A549 (cell line): ENCODE results near the gene KRT5. TPM values are rescaled to one million over a fixed set of nuclear protein-coding genes. Genes with fewer than 3 reads are reported as not detected.

ENCODE experiments used
- ATAC-seq, 2 experiments: fragments of 200-7000 bp in 1 of 2; fragments of >200 bp in 1 of 2; cut with Nextera tagmentation in 1 of 2; cut with Tn5 transposase in 1 of 2; 3 replicates each; pipeline versions ENCODE4 v1.8.0 to v1.9.1; 2018 to 2020; ENCODE audit warnings: mild to moderate bottlenecking in 1 of 2, moderate library complexity in 1 of 2
- CTCF ChIA-PET: fragments of 300-600 bp; sonication (Branson Sonifier 250); formaldehyde crosslinking; extraction: SDS; loops from one replicate; lab custom pipeline; 2021; ENCODE audit warnings: antibody characterized with exemption, inconsistent platforms; lab: Yijun Ruan, JAX
- POLR2A ChIA-PET: fragments of 350-600 bp; formaldehyde crosslinking; extraction: SDS; loops from one replicate; lab custom pipeline; 2021; ENCODE audit warnings: antibody characterized with exemption, inconsistent platforms; lab: Yijun Ruan, JAX
- DNase-seq, 2 experiments: peaks; one replicate each; pipeline versions ENCODE4 v3.0.0 to v3.0.0-alpha.2; 2011 to 2016; ENCODE audit warnings: low read depth in 1 of 2, low spot score in 1 of 2
- FAIRE-seq: peaks from 2 replicates; lab custom pipeline; 2011; peaks lifted over from hg19 to GRCh38; lab: Jason Lieb, UNC
- H3K27ac ChIP-seq, 2 experiments: fragments of >200 bp; sonication (Bioruptor Twin); formaldehyde crosslinking; 3 replicates each; pipeline ENCODE4 v1.5.1; 2016 to 2017
- H3K4me1 ChIP-seq: fragments of >200 bp; sonication (Bioruptor Twin); formaldehyde crosslinking; 3 replicates; pipeline ENCODE4 v1.6.1; 2016
- H3K4me2 ChIP-seq: fragments of >200 bp; sonication (Bioruptor Twin); formaldehyde crosslinking; 3 replicates; pipeline ENCODE4 v1.6.1; 2016
- H3K4me3 ChIP-seq: fragments of >200 bp; sonication (Bioruptor Twin); formaldehyde crosslinking; 3 replicates; pipeline ENCODE4 v1.5.1; 2016
- H3K9me3 ChIP-seq: fragments of >200 bp; sonication (Bioruptor Twin); formaldehyde crosslinking; 3 replicates; pipeline ENCODE4 v1.6.1; 2016
- BCL3 ChIP-seq: fragments of >200 bp; sonication (Bioruptor Twin); formaldehyde crosslinking; IDR thresholded peaks from 3 replicates; pipeline ENCODE4 v1.6.1; 2016
- CEBPB ChIP-seq, 2 experiments: fragments of >200 bp in 1 of 2; sonication (Bioruptor Twin) in 1 of 2; formaldehyde crosslinking in 1 of 2; IDR thresholded peaks; 2 replicates each; pipeline ENCODE4 v1.6.1; 2012 to 2016
- FOSL2 ChIP-seq, 2 experiments: fragments of 450-650 bp in 1 of 2; fragments of >200 bp in 1 of 2; sonication (Bioruptor Twin) in 1 of 2; formaldehyde crosslinking; IDR thresholded peaks; 2 replicates each; pipeline versions ENCODE4 v1.5.0 to v1.6.1; 2016 to 2020; ENCODE audit warnings: mild to moderate bottlenecking in 1 of 2, moderate library complexity in 1 of 2
- JUNB ChIP-seq: fragments of >200 bp; sonication (Bioruptor Twin); formaldehyde crosslinking; IDR thresholded peaks from 2 replicates; pipeline ENCODE4 v1.6.1; 2016
- KDM1A ChIP-seq: fragments of 200-600 bp; sonication (generic); IDR thresholded peaks from 2 replicates; pipeline ENCODE4 v1.6.1; 2016; ENCODE audit warnings: low read depth, mild to moderate bottlenecking
- MAX ChIP-seq: IDR thresholded peaks from 2 replicates; pipeline ENCODE4 v1.6.1; 2012
- PBX3 ChIP-seq: IDR thresholded peaks from 2 replicates; pipeline ENCODE4 v1.6.1; 2012
- POLR2A ChIP-seq: IDR thresholded peaks from 2 replicates; pipeline ENCODE4 v1.6.1; 2012; ENCODE audit warnings: mild to moderate bottlenecking, low read length
- POLR2AphosphoS2 ChIP-seq: conservative IDR thresholded peaks from 2 replicates; pipeline ENCODE4 v1.6.1; 2012; ENCODE audit warnings: low read length, improper control_type of control experiment, inconsistent platforms
- RCOR1 ChIP-seq: fragments of 150-350 bp; IDR thresholded peaks from 2 replicates; pipeline ENCODE4 v1.6.1; 2014; ENCODE audit warnings: antibody characterized with exemption, low read length, low read depth
- USF2 ChIP-seq: fragments of 450-650 bp; IDR thresholded peaks from 2 replicates; pipeline ENCODE4 v1.6.1; 2014; ENCODE audit warnings: antibody characterized with exemption
- ZC3H11A ChIP-seq: fragments of 450-650 bp; IDR thresholded peaks from 2 replicates; pipeline ENCODE4 v1.6.1; 2014; ENCODE audit warnings: antibody characterized with exemption, mild to moderate bottlenecking
- WGBS: methylation state at CpG from one replicate; pipeline ENCODE4 v1.1.6; 2017; ENCODE audit errors: missing lambda C conversion rate; 5-methylcytosine and 5-hydroxymethylcytosine counted together
- polyA plus RNA-seq, 4 experiments: library from polyadenylated mRNA; depleted of rRNA in 3 of 4; stranded (reverse); fragments of >200 nt; fragmentation: RNase III in 1 of 4; extraction: RNeasy Plus Mini Kit Qiagen cat#74134 plus additional on column Dnase treatment in 1 of 4; gene quantifications; 2 replicates in 3 of 4; 3 replicates in 1 of 4; pipeline ENCODE4 v1.2.3, GENCODE V29; 2011 to 2017

KRT5 gene
- polyA plus RNA-seq, 2 of the 4 experiments (the other 2 are of a cell fraction) = 0.06 to 0.25 TPM

GRCh38 chr12:52497975-52498374 lies 22.2 kb downstream of the KRT5 start:
- peaks cover 45% of the 10 kb centered on the region for H3K4me1 ChIP-seq
- TF ChIP-seq ZC3H11A = no peak
- no peak for TF ChIP-seq USF2
- TF ChIP-seq POLR2A = no peak
- TF ChIP-seq PBX3 = no peak
- TF ChIP-seq BCL3 = no peak
- TF ChIP-seq, all 56 proteins: peak for 0
- no peak for DNase-seq
- no peaks in the 10 kb centered on the region for H3K9me3 ChIP-seq
- 83% methylated on average over 7 of the region's 7 CpGs for WGBS
- no peak overlapping the region for H3K4me2 ChIP-seq
- no peak for ATAC-seq
- FAIRE-seq = no peak
- ChIA-PET POLR2A (no interaction called here), CTCF (no interaction called here)
- H3K27ac ChIP-seq = 0 out of 6 replicates have a peak overlapping the region, but pooled peaks of 1 of the 2 experiments have one; percentile 4
- H3K4me3 ChIP-seq = no peak overlapping the region

- H3K9me3 ChIP-seq = no peaks in the 10 kb centered on the region
- H3K4me2 ChIP-seq = peak overlapping the region; percentile 44
- no peak overlapping the region for H3K4me3 ChIP-seq
- peak; percentile 51 to 62 for DNase-seq
- peak; percentile 64 to 67 for ATAC-seq
- no peak for FAIRE-seq
- peak overlapping the region; percentile 62 to 80 for H3K27ac ChIP-seq
- CTCF ChIA-PET = interaction anchor here (0.9 to 2.9 kb wide), 7 partner anchors 10 to 124 kb away, joined by 3 to 13 read pairs (median 3); no protein-coding TSS in a partner anchor
- POLR2A ChIA-PET = no interaction called here
- TF ChIP-seq FOSL2 (IDR thresholded peaks at IDR 0.05) = no peak
- peak; percentile 43; the same call in 1 of the 2 replicates for TF ChIP-seq FOSL2 (CRISPR knock-in tag; IDR thresholded peaks at IDR 0.05)
- peak; percentile 24; the same call in 1 of the 2 replicates for TF ChIP-seq MAX
- no peak for TF ChIP-seq KDM1A
- TF ChIP-seq PBX3 = no peak
- 0 out of 2 replicates have a peak, but pooled peaks have one; percentile 20 for TF ChIP-seq JUNB
- 37% methylated on average over 4 of the region's 4 CpGs for WGBS
- peaks cover 44% of the 10 kb centered on the region for H3K4me1 ChIP-seq
These were observed 23.6 kb downstream of the KRT5 start for GRCh38 chr12:52496590-52497071.

- POLR2A ChIA-PET = no interaction called here
- TF ChIP-seq USF2 (no peak), CEBPB (IDR thresholded peaks at IDR 0.05) (no peak), RCOR1 (no peak), POLR2AphosphoS2 (no peak), JUNB (no peak)
- Histone ChIP-seq H3K4me2 (peak overlapping the region; percentile 44), H3K9me3 (no peaks in the 10 kb centered on the region), H3K4me1 (peaks cover 40% of the 10 kb centered on the region), H3K4me3 (no peak overlapping the region), H3K27ac (peak overlapping the region; percentile 62 to 80)
- CTCF ChIA-PET = interaction anchor here (1.2 to 2.9 kb wide), 4 partner anchors 10 to 104 kb away, joined by 3 to 13 read pairs (median 4); no protein-coding TSS in a partner anchor
- peak; percentile 10 to 42; a peak in 3 of 6 replicates for ATAC-seq
- DNase-seq = no peak
- no peak for FAIRE-seq
- 44% methylated on average over 2 of the region's 2 CpGs for WGBS
These were observed 24.1 kb downstream of the KRT5 start for GRCh38 chr12:52496054-52496453.
